ENCODE data around the gene DTNB. TPM values are rescaled to one million over a fixed set of nuclear protein-coding genes. Genes with fewer than 3 reads are reported as not detected.

DTNB gene
- total RNA-seq, 1 donor from 2014 or later, result 4.2 TPM

GRCh38 chr2:25389161-25389560, 284.2 kb downstream of the DTNB start:
- DNase-seq (ENCODE audit: low read depth in 2 of 2), result no peak

GRCh38 chr2:25388491-25388890, 284.9 kb downstream of the DTNB start:
- DNase-seq (ENCODE audit: low read depth in 2 of 2), result no peak

GRCh38 chr2:25387876-25388449, 285.4 kb downstream of the DTNB start:
- DNase-seq (ENCODE audit: low read depth in 2 of 2), result no peak

- DNase-seq (ENCODE audit: low read depth in 2 of 2), result no peak
These were observed 286.2 kb downstream of the DTNB start for GRCh38 chr2:25386971-25387875.

- DNase-seq (ENCODE audit: low read depth in 2 of 2), result no peak
These were observed 287.5 kb downstream of the DTNB start for GRCh38 chr2:25385910-25386309.

- DNase-seq (ENCODE audit: low read depth in 2 of 2), result no peak
These were observed 289.6 kb downstream of the DTNB start for GRCh38 chr2:25383806-25384205.

- no peak for DNase-seq (ENCODE audit: low read depth in 2 of 2)
These were observed 291.9 kb downstream of the DTNB start for GRCh38 chr2:25381502-25381901.

- DNase-seq (ENCODE audit: low read depth in 2 of 2), result no peak
These were observed 292.6 kb downstream of the DTNB start for GRCh38 chr2:25380586-25381375.

- no peak for DNase-seq (ENCODE audit: low read depth in 2 of 2)
These were observed 293.4 kb downstream of the DTNB start for GRCh38 chr2:25380023-25380422.

- DNase-seq (ENCODE audit: low read depth in 2 of 2), result no peak
These were observed 293.8 kb downstream of the DTNB start for GRCh38 chr2:25379535-25379934.

- DNase-seq (ENCODE audit: low read depth in 2 of 2), result peak in 1 of 2 donors; percentile 41
These were observed 294.5 kb downstream of the DTNB start for GRCh38 chr2:25378731-25379490.

- no peak for DNase-seq (ENCODE audit: low read depth in 2 of 2)
These were observed 295.5 kb downstream of the DTNB start for GRCh38 chr2:25377822-25378421.

- DNase-seq (ENCODE audit: low read depth in 2 of 2), result peak; percentile 69 to 71
These were observed 296.4 kb downstream of the DTNB start for GRCh38 chr2:25376750-25377621.

GRCh38 chr2:25375989-25376545, 297.3 kb downstream of the DTNB start:
- DNase-seq (ENCODE audit: low read depth in 2 of 2), result no peak

GRCh38 chr2:25375371-25375988, 297.9 kb downstream of the DTNB start:
- DNase-seq (ENCODE audit: low read depth in 2 of 2), result no peak

- no peak for DNase-seq (ENCODE audit: low read depth in 2 of 2)
These were observed 298.6 kb downstream of the DTNB start for GRCh38 chr2:25374827-25375226.

GRCh38 chr2:25374411-25374810, 299.0 kb downstream of the DTNB start:
- no peak for DNase-seq (ENCODE audit: low read depth in 2 of 2)

- DNase-seq (ENCODE audit: low read depth in 2 of 2), result no peak
These were observed 300.0 kb downstream of the DTNB start for GRCh38 chr2:25373269-25373981.

Measured in lung microvascular endothelial cell (primary cell).